ENCODE measurements around the gene TFAM. TPM values are rescaled to one million over a fixed set of nuclear protein-coding genes. Genes with fewer than 3 reads are reported as not detected.
A peak's percentile ranks its signal among the peaks of the same experiment; 100 is the strongest.

The TFAM gene
- 34.3 TPM for polyA plus RNA-seq (2013, experiment 1 of 2; ENCODE audit: insufficient read length)
- 29.1 TPM for polyA plus RNA-seq (2013, experiment 2 of 2; ENCODE audit: insufficient read length)

- DNase-seq = peak; percentile 95
These were observed at the start of gene TFAM for GRCh38 chr10:58384999-58385783. Gene TFAM, plus strand, starts transcription at chr10:58385410. Its CDS starts 138 bp downstream, at chr10:58385548.

GRCh38 chr10:58336242-58336641 is 49.0 kb upstream of the TFAM start:
- DNase-seq = no peak

GRCh38 chr10:58341422-58341821 is 43.8 kb upstream of the TFAM start:
- no peak for DNase-seq

- DNase-seq = no peak
These were observed 43.3 kb upstream of the TFAM start for GRCh38 chr10:58341947-58342346.

GRCh38 chr10:58347967-58348366 is 37.2 kb upstream of the TFAM start:
- DNase-seq = no peak

GRCh38 chr10:58348571-58349033 is 36.6 kb upstream of the TFAM start:
- DNase-seq = no peak

- DNase-seq = no peak
These were observed 35.2 kb upstream of the TFAM start for GRCh38 chr10:58350023-58350422.

GRCh38 chr10:58350619-58351323 is 34.4 kb upstream of the TFAM start:
- no peak for DNase-seq

GRCh38 chr10:58351616-58352578 is 33.3 kb upstream of the TFAM start:
- no peak for DNase-seq

- DNase-seq = peak; percentile 18
These were observed 32.1 kb upstream of the TFAM start for GRCh38 chr10:58352956-58353610.

- DNase-seq = no peak
These were observed 28.5 kb upstream of the TFAM start for GRCh38 chr10:58356756-58357155.

GRCh38 chr10:58358314-58358933 is 26.8 kb upstream of the TFAM start:
- DNase-seq = no peak

- no peak for DNase-seq
These were observed 26.3 kb upstream of the TFAM start for GRCh38 chr10:58358947-58359346.

GRCh38 chr10:58359541-58359940 is 25.7 kb upstream of the TFAM start:
- DNase-seq = no peak

GRCh38 chr10:58360412-58361004 is 24.7 kb upstream of the TFAM start:
- DNase-seq = no peak

- DNase-seq = no peak
These were observed 23.9 kb upstream of the TFAM start for GRCh38 chr10:58361353-58361752.

- no peak for DNase-seq
These were observed 23.0 kb upstream of the TFAM start for GRCh38 chr10:58362027-58362789.

GRCh38 chr10:58367069-58367468 is 18.1 kb upstream of the TFAM start:
- no peak for DNase-seq

GRCh38 chr10:58371473-58371872 is 13.7 kb upstream of the TFAM start:
- no peak for DNase-seq
